Esophagus squamous epithelium (tissue), 5 donors: ENCODE data around the gene GPC6. TPM values are rescaled to one million over a fixed set of nuclear protein-coding genes. Genes with fewer than 3 reads are reported as not detected.
A peak's percentile ranks its signal among the peaks of the same experiment; 100 is the strongest.

ENCODE experiments used
- DNase-seq: peaks from one replicate; lab custom pipeline; 2025; lab: John Stamatoyannopoulos, UW
- H3K27ac ChIP-seq, 4 donors: fragments of 200-600 bp; sonication (generic); one replicate each; pipeline ENCODE4 v1.5.1; 2016 to 2019; ENCODE audit warnings: mild to moderate bottlenecking in 1 of 4
- H3K27me3 ChIP-seq, 4 donors: fragments of 200-600 bp; sonication (generic); 1 replicate in 3 of 4; 2 replicates in 1 of 4; pipeline versions ENCODE4 v1.5.1 to v1.6.0; 2017 to 2021; ENCODE audit warnings: antibody characterized with exemption in 1 of 4
- H3K36me3 ChIP-seq, 3 donors: fragments of 200-600 bp; sonication (generic); one replicate each; pipeline ENCODE4 v1.5.1; 2016 to 2019
- H3K4me1 ChIP-seq, 3 donors: fragments of 200-600 bp; sonication (generic); one replicate each; pipeline ENCODE4 v1.5.1; 2017 to 2019
- H3K4me3 ChIP-seq, 4 donors: fragments of 200-600 bp; sonication (generic); 1 replicate in 3 of 4; 2 replicates in 1 of 4; pipeline ENCODE4 v1.5.1; 2016 to 2019; ENCODE audit warnings: mild to moderate bottlenecking in 2 of 4, moderate library complexity in 1 of 4
- H3K9me3 ChIP-seq, 3 donors: fragments of 200-600 bp; sonication (generic); one replicate each; pipeline ENCODE4 v1.5.1; 2016 to 2019
- CTCF ChIP-seq, 6 experiments: fragments of 450-650 bp in 4 of 6; fragments of 200-600 bp in 2 of 6; sonication (generic) in 2 of 6; IDR thresholded peaks; one replicate each; pipeline ENCODE4 v1.5.1; 2016 to 2019; ENCODE audit warnings: antibody characterized with exemption in 6 of 6, mild to moderate bottlenecking in 4 of 6, moderate library complexity in 4 of 6
- POLR2A ChIP-seq, 4 donors: fragments of 450-650 bp; IDR thresholded peaks; one replicate each; pipeline ENCODE4 v1.6.1; 2017; ENCODE audit warnings: antibody characterized with exemption in 4 of 4, mild to moderate bottlenecking in 4 of 4, moderate library complexity in 3 of 4
- WGBS, 2 donors: methylation state at CpG; one replicate each; pipeline ENCODE4 v1.1.5; 2018; 5-methylcytosine and 5-hydroxymethylcytosine counted together
- intact Hi-C: fragments of 100-400 bp; cut with DNase I; formaldehyde crosslinking; loops from one replicate; pipeline ENCODE4 v1.15.0; 2022
- total RNA-seq, 4 donors: library from RNA; depleted of rRNA; stranded (reverse); fragments of >200 nt; gene quantifications; one replicate each; pipeline ENCODE4 v1.1.0, GENCODE V29; 2016
- donor health status: DM: yes; HTN: yes; CAD: no.

GPC6 gene
- total RNA-seq, 4 donors from 2014 or later: 0.57 to 8.6 (median 2.6) TPM

GRCh38 chr13:94327318-94327717 lies 1100.7 kb downstream of the GPC6 start:
- Histone ChIP-seq H3K36me3 (no peaks in the 10 kb centered on the region), H3K4me1 (peaks cover 10 to 46% (median 18%) of the 10 kb centered on the region in 3 donors), H3K9me3 (no peaks in the 10 kb centered on the region), H3K27ac (no peak overlapping the region), H3K4me3 (no peak overlapping the region), H3K27me3 (no peaks in the 10 kb centered on the region)
- intact Hi-C loops: no loop called here
- WGBS, 2 donors: 36 to 62% methylated on average over 6 of the region's 6 CpGs
- TF ChIP-seq POLR2A (IDR thresholded peaks at IDR 0.05) (no peak), CTCF (IDR thresholded peaks at IDR 0.05) (no peak)
- no peak for DNase-seq

DNA sequence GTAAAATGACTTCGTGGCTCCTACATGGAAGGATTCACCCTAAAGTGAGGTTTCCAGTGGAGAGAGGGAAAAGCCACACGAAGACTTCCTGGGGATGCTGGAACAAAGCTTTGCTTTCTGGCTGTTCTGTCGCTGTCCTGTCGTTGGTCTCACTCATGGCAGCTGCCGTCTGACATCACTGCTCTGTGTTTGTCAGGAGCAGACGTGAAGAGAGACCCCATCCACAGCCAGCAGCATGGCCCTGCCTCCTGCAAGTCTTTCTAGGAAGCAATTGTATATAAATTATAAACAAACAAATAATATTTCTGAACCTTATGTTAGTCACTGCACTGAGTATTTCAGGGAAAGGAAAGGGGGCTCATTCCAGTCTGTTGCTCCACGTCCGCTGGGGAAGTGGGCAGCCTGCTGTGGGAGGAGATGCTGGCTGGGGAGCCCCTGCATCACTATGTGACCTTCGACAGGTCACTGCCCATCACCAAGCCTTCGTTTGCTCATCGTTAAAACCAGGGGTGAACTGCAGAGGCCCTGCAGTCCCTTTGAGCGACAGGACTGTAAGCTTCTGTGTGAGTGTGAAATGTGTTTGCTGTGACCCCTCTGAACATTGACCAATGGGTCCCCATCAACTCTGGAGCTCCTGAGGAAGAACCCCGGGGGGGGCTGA lies 1101.9 kb downstream of the GPC6 start:
- Histone ChIP-seq H3K4me1 (peaks cover 10 to 46% (median 22%) of the 10 kb centered on the region in 3 donors), H3K27ac (peak overlapping the region in 2 of 4 donors; percentile 62 to 64), H3K9me3 (no peaks in the 10 kb centered on the region), H3K27me3 (no peaks in the 10 kb centered on the region), H3K4me3 (no peak overlapping the region), H3K36me3 (no peaks in the 10 kb centered on the region)
- WGBS, 2 donors: 79 to 80% methylated on average over 12 to 13 of the region's 13 CpGs
- intact Hi-C loops: no loop called here
- DNase-seq: no peak
- no peak for TF ChIP-seq POLR2A (IDR thresholded peaks at IDR 0.05)
- no peak for TF ChIP-seq CTCF (IDR thresholded peaks at IDR 0.05)

GRCh38 chr13:94329277-94329676 lies 1102.7 kb downstream of the GPC6 start:
- TF ChIP-seq CTCF (IDR thresholded peaks at IDR 0.05) (no peak), POLR2A (IDR thresholded peaks at IDR 0.05) (no peak)
- WGBS, 2 donors: 59 to 72% methylated on average over 7 of the region's 7 CpGs

GRCh38 chr13:94329754-94330551 lies 1103.3 kb downstream of the GPC6 start:
- no peaks in the 10 kb centered on the region for H3K36me3 ChIP-seq
- WGBS, 2 donors: 24 to 32% methylated on average over 7 of the region's 7 CpGs
- no peak for TF ChIP-seq CTCF (IDR thresholded peaks at IDR 0.05)
- TF ChIP-seq POLR2A (IDR thresholded peaks at IDR 0.05): no peak
- intact Hi-C loops: no loop called here
- H3K27ac ChIP-seq: peak overlapping the region; percentile 53 to 64 (median 62)
- H3K27me3 ChIP-seq: no peaks in the 10 kb centered on the region
- no peak for DNase-seq
- H3K4me3 ChIP-seq: no peak overlapping the region
- H3K9me3 ChIP-seq: no peaks in the 10 kb centered on the region
- H3K4me1 ChIP-seq: peaks cover 10 to 46% (median 22%) of the 10 kb centered on the region in 3 donors

More at GRCh38 chr13:94329277-94329676, 1102.7 kb downstream of the GPC6 start:
- Histone ChIP-seq H3K9me3 (no peaks in the 10 kb centered on the region), H3K4me3 (no peak overlapping the region), H3K27me3 (no peaks in the 10 kb centered on the region), H3K27ac (peak overlapping the region; percentile 53 to 64 (median 62)), H3K36me3 (no peaks in the 10 kb centered on the region), H3K4me1 (peaks cover 10 to 46% (median 22%) of the 10 kb centered on the region in 3 donors)
- intact Hi-C loops: no loop called here
- DNase-seq: no peak

GRCh38 chr13:94330552-94331071 lies 1104.0 kb downstream of the GPC6 start:
- no peak overlapping the region for H3K4me3 ChIP-seq
- TF ChIP-seq CTCF (IDR thresholded peaks at IDR 0.05): no peak
- TF ChIP-seq POLR2A (IDR thresholded peaks at IDR 0.05): no peak
- 70 to 71% methylated on average over 3 of the region's 3 CpGs for WGBS, 2 donors
- peaks cover 10 to 47% (median 22%) of the 10 kb centered on the region in 3 donors for H3K4me1 ChIP-seq
- no peaks in the 10 kb centered on the region for H3K27me3 ChIP-seq
- DNase-seq: no peak
- H3K9me3 ChIP-seq: no peaks in the 10 kb centered on the region
- H3K27ac ChIP-seq: peak overlapping the region in 3 of 4 donors; percentile 61 to 64 (median 62)
- no peaks in the 10 kb centered on the region for H3K36me3 ChIP-seq
- intact Hi-C loops: no loop called here
